Mesodermal cell (in vitro differentiated cells): Measurements from ENCODE around the gene STT3A.
A peak's percentile ranks its signal among the peaks of the same experiment; 100 is the strongest.
"Not testable (repeated sequence)": the region's sequence is repeated elsewhere in the genome, so short reads cannot be mapped to it uniquely, and the experiment has no call there.

Experiments used
- H3K27ac ChIP-seq: 2 replicates; pipeline ENCODE4 v1.7.0; 2013; ENCODE audit warnings: mild to moderate bottlenecking, low read depth, low read length, moderate library complexity; ENCODE audit not compliant: severe bottlenecking
- H3K36me3 ChIP-seq: 2 replicates; pipeline ENCODE4 v1.7.1; 2013; ENCODE audit warnings: mild to moderate bottlenecking, low read length, moderate library complexity; ENCODE audit not compliant: control insufficient read depth, insufficient read depth
- H3K4me1 ChIP-seq: one replicate; pipeline ENCODE4 v1.7.1; 2013; ENCODE audit warnings: mild to moderate bottlenecking, low read length; ENCODE audit not compliant: insufficient read depth, control insufficient read depth, poor library complexity, severe bottlenecking
- H3K4me3 ChIP-seq: 2 replicates; pipeline ENCODE4 v1.7.0; 2013; ENCODE audit warnings: low read length, control low read depth, mild to moderate bottlenecking; ENCODE audit not compliant: insufficient read depth, poor library complexity, severe bottlenecking; ENCODE audit errors: extremely low read depth
- H3K9me3 ChIP-seq: 2 replicates; pipeline ENCODE4 v1.7.1; 2013; ENCODE audit warnings: mild to moderate bottlenecking, low read length, moderate library complexity; ENCODE audit not compliant: control insufficient read depth
- WGBS, 2 experiments: methylation state at CpG; one replicate each; pipeline ENCODE4 v1.1.5; 2013; ENCODE audit warnings: missing lambda C conversion rate in 2 of 2; ENCODE audit not compliant: insufficient coverage in 2 of 2; 5-methylcytosine and 5-hydroxymethylcytosine counted together

STT3A gene

DNA sequence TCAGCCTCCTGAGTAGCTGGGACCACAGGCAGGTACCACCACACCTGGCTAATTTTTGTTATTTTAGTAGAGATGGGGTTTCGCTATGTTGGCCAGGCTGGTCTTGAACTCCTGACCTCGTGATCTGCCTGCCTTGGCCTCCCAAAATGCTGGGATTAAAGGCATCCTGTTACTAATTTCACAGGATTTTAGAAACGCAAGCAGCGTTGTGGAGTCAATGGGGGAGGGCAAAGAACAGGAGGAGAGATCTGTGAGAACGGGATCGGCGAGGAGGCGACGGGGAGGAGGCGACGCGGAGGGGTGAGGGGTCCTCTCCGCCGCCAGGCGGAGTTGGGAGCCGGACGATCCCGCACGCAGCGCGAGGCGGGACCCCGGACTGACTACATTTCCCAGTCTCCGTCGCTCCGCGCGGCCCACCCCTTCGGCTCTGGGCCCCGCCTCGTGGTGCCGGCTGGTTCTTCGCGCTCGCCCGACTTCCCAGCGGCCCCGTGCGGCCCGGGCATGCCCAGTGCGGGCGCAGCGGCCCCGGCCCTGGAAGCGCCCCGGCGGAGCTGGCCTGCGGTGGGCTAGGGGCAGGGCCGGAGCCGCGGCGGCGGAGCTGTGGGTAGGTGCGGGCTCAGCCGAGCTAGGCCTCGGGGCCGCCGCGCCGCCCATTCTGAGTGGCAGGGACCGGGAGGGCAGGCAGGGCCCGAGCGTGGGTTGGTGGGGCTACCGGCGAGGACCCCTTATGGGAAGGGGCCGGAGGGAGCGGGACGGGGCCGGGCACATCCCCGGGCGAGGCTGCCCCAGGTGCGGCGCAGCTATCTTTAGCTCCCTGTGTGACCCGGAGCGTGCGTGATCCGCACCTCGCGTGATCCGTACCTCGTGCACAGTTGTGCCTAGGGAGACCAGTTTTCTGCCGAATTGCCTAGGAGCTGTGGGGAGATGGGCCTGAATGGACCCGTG lies 23.4 kb upstream of the STT3A start, which contains the start of gene EI24:
Gene EI24, plus strand, starts transcription at position 508 of the 945 bp plus-strand sequence. CDS start 3,051 bp downstream, outside the sequence.
- WGBS, 2 experiments = 1 to 3% methylated on average over 68 to 72 of the region's 83 CpGs
- no peak within 1 kb of the TSS for H3K27ac ChIP-seq
- H3K4me3 ChIP-seq = peak within 1 kb of the TSS; percentile 76
- no peaks in the 10 kb centered on the region for H3K4me1 ChIP-seq
- no peaks in the 10 kb centered on the region for H3K9me3 ChIP-seq
- H3K36me3 ChIP-seq = peaks cover 24% of the 10 kb centered on the region

DNA sequence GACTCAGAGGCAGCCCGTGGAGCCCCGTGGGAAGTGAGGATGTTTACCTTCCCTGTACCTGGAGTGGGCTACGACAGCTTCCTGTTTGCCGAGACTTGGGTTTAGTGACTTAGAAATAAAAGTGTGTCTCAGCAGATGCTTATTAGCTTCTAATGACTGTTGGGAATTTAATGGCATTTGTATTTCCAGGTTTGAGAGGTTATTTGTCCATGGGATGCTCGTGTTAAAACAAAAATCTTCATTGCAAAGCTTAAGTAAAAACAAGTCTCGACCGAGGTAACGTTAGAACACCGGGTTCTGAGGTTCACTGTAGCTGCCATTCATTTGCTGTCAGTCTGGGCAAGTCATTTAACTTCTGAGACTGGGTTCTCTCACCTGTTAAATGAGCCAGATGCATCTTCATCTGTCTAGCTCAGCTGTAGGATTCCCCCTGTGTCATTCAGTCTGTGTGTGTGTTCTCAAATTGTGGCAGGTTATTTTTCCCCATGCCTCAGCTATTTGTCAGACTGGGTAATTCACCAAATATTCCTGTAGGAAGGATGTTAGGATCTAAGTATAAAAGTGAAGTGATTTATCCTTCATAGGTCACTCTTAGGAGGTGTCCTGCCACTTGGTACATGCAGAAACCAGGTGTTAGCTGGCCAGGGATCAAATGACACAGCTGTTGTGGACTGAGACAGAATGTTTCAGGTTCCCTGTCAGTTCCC lies 22.6 kb upstream of the STT3A start:
- 9 to 11% methylated on average over 7 to 9 of the region's 9 CpGs for WGBS, 2 experiments
- Histone ChIP-seq H3K27ac (no peak overlapping the region), H3K9me3 (no peaks in the 10 kb centered on the region)

DNA sequence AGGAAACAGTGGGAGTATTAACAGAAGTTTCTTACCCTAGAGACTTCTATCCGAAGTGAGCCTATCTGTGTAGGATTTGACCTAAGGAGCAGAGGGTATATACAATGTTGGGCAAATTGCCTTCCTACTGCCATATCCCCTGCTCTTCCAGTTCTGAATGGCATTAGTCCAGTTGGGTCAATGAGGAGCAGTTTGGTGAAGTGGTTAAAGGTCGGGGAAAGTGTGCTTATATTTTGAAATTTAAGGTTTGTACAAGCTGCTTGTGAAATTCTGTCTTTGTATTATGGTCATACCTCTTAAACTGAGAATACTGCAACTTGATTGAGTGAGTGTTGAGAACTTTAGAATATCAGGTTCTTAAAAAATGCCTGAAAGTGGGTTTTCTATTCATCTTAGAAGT lies 21.7 kb upstream of the STT3A start:
- WGBS, 2 experiments = 72 to 94% methylated on average over 2 of the region's 2 CpGs
- no peaks in the 10 kb centered on the region for H3K9me3 ChIP-seq
- peaks cover 41% of the 10 kb centered on the region for H3K36me3 ChIP-seq
- no peak overlapping the region for H3K27ac ChIP-seq
- no peaks in the 10 kb centered on the region for H3K4me1 ChIP-seq
- H3K4me3 ChIP-seq = no peak overlapping the region

More for the DNA sequence above, 22.6 kb upstream of the STT3A start:
- H3K4me1 ChIP-seq = no peaks in the 10 kb centered on the region
- peak overlapping the region; percentile 76 for H3K4me3 ChIP-seq
- H3K36me3 ChIP-seq = peaks cover 32% of the 10 kb centered on the region

DNA sequence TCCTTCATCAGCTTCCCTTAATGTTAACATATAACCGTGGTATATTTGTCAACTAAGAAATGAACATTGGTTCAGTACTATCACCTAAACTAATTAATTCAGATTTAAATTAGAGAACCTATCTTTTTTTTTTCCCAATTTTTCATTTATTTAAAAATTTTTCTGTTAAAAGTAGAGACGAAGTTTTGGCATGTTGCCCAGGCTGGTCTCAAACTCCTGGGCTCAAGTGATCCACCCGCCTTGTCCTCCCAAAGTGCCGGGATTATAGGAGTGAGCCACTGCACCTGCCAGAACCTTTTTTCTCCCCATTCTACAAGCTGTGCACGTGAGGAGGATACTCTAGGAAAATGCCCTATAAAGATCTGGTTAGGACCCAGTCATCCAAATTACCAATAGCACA lies 19.7 kb upstream of the STT3A start:
- Histone ChIP-seq H3K9me3 (no peaks in the 10 kb centered on the region), H3K36me3 (peaks cover 61% of the 10 kb centered on the region), H3K4me3 (no peak overlapping the region), H3K27ac (no peak overlapping the region), H3K4me1 (no peaks in the 10 kb centered on the region)
- 97 to 100% methylated on average over 3 of the region's 5 CpGs for WGBS, 2 experiments

DNA sequence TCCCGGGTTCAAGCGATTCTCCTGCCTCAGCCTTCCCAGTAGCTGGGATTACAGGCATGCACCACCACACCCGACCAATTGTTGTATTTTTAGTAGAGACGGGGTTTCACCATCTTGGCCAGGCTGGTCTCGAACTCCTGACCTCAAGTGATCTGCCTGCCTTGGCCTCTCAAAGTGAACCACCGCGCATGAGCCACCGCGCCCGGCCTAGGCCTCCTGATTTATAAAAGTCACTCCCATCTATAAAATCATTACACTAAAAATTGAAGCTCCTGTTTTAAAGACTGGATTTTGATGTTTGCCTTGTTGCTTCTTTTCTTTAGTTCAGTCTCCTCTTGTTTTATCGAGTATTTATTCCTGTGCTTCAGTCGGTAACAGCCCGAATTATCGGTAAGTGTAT lies 15.5 kb upstream of the STT3A start:
- WGBS, 2 experiments = 97 to 100% methylated on average over 5 to 11 of the region's 14 CpGs
- H3K4me3 ChIP-seq, H3K4me1 ChIP-seq, H3K27ac ChIP-seq, H3K9me3 ChIP-seq: not testable (repeated sequence)
- peaks cover 98% of the 10 kb centered on the region for H3K36me3 ChIP-seq

DNA sequence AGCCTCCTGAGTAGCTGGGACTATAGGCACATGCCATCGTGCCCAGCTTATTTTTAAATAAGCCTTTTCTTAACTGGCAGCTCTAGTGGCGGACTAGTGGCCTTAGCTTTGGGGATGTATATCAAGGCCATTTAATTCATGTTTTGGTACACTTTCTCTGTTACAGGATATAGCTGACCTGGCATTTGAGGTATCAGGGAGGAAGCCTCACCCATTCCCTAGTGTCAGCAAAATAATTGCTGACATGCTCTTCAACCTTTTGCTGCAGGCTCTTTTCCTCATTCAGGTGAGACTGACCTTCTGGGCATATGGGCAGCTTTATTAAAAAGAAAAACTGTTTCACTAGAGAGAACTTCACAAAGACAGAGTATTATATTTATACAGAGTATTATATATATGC lies 13.9 kb upstream of the STT3A start:
- H3K4me3 ChIP-seq = no peak overlapping the region
- 100% methylated on average over 1 of the region's 2 CpGs for WGBS, 2 experiments
- H3K27ac ChIP-seq = no peak overlapping the region
- no peaks in the 10 kb centered on the region for H3K4me1 ChIP-seq
- H3K36me3 ChIP-seq = peaks cover 98% of the 10 kb centered on the region
- H3K9me3 ChIP-seq = no peaks in the 10 kb centered on the region

DNA sequence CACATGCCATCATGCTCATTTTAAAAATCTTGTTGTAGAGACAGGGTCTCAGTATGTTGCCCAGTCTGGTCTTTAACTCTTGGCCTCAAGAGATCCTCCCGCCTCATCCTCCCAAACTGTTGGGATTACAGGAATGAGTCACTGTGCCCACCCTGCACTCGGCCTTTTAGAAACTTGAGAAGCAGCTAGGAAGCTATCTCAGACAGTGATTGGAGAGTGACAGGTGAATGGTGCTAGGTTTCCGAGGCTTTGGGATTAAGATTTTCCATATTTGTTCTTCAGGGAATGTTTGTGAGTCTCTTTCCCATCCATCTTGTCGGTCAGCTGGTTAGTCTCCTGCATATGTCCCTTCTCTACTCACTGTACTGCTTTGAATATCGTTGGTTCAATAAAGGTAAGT lies 12.8 kb upstream of the STT3A start:
- Histone ChIP-seq H3K4me3 (no peak overlapping the region), H3K9me3 (no peaks in the 10 kb centered on the region), H3K36me3 (peaks cover 95% of the 10 kb centered on the region), H3K27ac (no peak overlapping the region), H3K4me1 (no peaks in the 10 kb centered on the region)
- 92 to 100% methylated on average over 3 to 4 of the region's 5 CpGs for WGBS, 2 experiments

DNA sequence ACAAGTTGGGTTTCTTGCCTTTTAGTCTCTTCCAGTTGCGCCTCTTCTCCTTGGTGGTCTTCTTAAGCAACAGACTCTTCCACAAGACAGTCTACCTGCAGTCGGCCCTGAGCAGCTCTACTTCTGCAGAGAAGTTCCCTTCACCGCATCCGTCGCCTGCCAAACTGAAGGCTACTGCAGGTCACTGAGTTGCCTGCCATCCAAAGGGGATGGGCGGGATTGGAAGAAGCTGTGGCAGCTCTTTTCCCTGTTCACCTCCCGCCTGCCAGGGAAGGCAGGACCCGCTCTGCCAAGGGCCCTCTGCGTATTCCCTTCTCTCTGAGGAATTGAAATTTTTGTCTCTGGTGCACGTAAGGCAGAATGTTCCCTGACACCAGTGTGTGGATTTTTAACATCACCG lies 9.2 kb upstream of the STT3A start:
- no peaks in the 10 kb centered on the region for H3K9me3 ChIP-seq
- no peak overlapping the region for H3K4me3 ChIP-seq
- no peaks in the 10 kb centered on the region for H3K4me1 ChIP-seq
- 94 to 95% methylated on average over 9 of the region's 11 CpGs for WGBS, 2 experiments
- H3K36me3 ChIP-seq = peaks cover 63% of the 10 kb centered on the region
- no peak overlapping the region for H3K27ac ChIP-seq

DNA sequence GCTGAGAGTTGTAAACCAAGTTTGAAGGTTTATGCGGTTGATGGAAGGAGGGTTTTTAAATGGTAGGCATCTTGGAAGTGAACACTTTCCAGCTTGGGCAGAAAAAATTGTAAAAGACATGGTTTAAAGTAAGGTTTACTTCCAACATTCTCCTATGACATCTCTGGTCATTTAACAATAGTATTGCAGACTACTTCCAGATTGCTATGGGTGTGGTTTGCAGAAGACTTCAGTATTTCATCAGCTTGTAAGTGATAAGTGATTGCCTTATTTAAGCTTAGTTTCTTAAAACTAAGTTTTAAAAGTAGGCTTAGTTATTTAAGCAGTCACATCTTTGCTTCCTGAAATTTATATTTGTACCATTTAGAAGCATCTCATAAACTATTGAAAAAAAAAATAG lies 7.2 kb upstream of the STT3A start:
- no peaks in the 10 kb centered on the region for H3K9me3 ChIP-seq
- no peak overlapping the region for H3K27ac ChIP-seq
- WGBS, 2 experiments = 100% methylated on average over 1 of the region's 1 CpG; no CpG with 5 or more reads in 1 of the 2 experiments
- H3K4me3 ChIP-seq = no peak overlapping the region
- H3K4me1 ChIP-seq = no peaks in the 10 kb centered on the region
- peaks cover 44% of the 10 kb centered on the region for H3K36me3 ChIP-seq

DNA sequence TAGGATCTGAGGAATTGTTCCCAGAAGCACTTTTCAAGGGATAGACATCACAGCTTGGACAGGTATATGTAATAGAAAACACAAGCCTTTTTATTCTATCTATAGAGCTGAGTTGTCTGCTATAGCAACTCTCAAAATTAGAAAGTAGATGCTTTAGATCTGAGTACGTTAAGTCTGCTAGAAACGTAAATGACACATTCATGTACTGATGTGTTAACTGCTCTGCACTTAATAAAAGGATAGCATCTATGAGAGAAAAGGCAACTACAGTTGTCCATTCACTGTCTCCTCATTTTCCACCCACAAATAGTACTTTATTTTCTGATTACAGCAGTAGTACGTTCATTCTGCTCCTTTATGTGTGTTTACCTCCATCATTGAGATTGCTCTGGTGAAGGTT lies 6.0 kb upstream of the STT3A start:
- H3K9me3 ChIP-seq = no peaks in the 10 kb centered on the region
- peaks cover 34% of the 10 kb centered on the region for H3K36me3 ChIP-seq
- H3K27ac ChIP-seq = no peak overlapping the region
- 83% methylated on average over 2 of the region's 3 CpGs; no CpG with 5 or more reads in 1 of the 2 experiments for WGBS, 2 experiments
- H3K4me1 ChIP-seq = no peaks in the 10 kb centered on the region
- no peak overlapping the region for H3K4me3 ChIP-seq
